HepG2 (cell line): ENCODE results near the gene MYBL2. TPM values are rescaled to one million over a fixed set of nuclear protein-coding genes. Genes with fewer than 3 reads are reported as not detected.

Experiments
- ASH2L ChIP-seq: fragments of 300-600, 200-600 bp; sonication (generic); IDR thresholded peaks from 2 replicates; pipeline ENCODE4 v1.7.0; 2017; ENCODE audit warnings: low read depth, mild to moderate bottlenecking, moderate library complexity, mixed read lengths, low read length; ENCODE audit not compliant: insufficient read length
- E2F1 ChIP-seq: sonication (generic); formaldehyde crosslinking; IDR thresholded peaks from 2 replicates; pipeline ENCODE4 v1.5.0; 2020; ENCODE audit warnings: missing genetic modification reagents
- FOXP1 ChIP-seq, 2 experiments: fragments of 450-650 bp in 1 of 2; IDR thresholded peaks; 2 replicates each; pipeline ENCODE4 v1.6.1; 2017 to 2018; ENCODE audit warnings: antibody characterized with exemption in 1 of 2
- KLF13 ChIP-seq: sonication (generic); formaldehyde crosslinking; IDR thresholded peaks from 2 replicates; pipeline ENCODE4 v1.4.0; 2020; ENCODE audit warnings: mild to moderate bottlenecking, missing genetic modification reagents
- MTERF4 ChIP-seq: sonication (generic); formaldehyde crosslinking; IDR thresholded peaks from 2 replicates; pipeline ENCODE4 v1.8.0; 2023; ENCODE audit warnings: mild to moderate bottlenecking, missing genetic modification reagents
- MTF1 ChIP-seq: sonication (generic); formaldehyde crosslinking; IDR thresholded peaks from 2 replicates; pipeline ENCODE4 v1.5.0; 2020; ENCODE audit warnings: missing genetic modification reagents
- MYNN ChIP-seq: sonication (generic); formaldehyde crosslinking; IDR thresholded peaks from 2 replicates; pipeline ENCODE4 v1.4.0; 2020; ENCODE audit warnings: mild to moderate bottlenecking, low read depth, missing genetic modification reagents
- NR1H2 ChIP-seq: sonication (generic); formaldehyde crosslinking; IDR thresholded peaks from 2 replicates; pipeline ENCODE4 v1.8.1; 2022; ENCODE audit warnings: low read depth, missing genetic modification reagents, borderline replicate concordance
- NRL ChIP-seq: sonication (generic); formaldehyde crosslinking; IDR thresholded peaks from 2 replicates; pipeline ENCODE4 v1.5.0; 2020; ENCODE audit warnings: missing genetic modification reagents, mild to moderate bottlenecking, moderate library complexity, borderline replicate concordance
- PBX3 ChIP-seq: sonication (generic); formaldehyde crosslinking; IDR thresholded peaks from 2 replicates; pipeline ENCODE4 v1.8.1; 2023; ENCODE audit warnings: missing genetic modification reagents, inconsistent platforms, borderline replicate concordance
- SIX4 ChIP-seq: sonication (generic); formaldehyde crosslinking; IDR thresholded peaks from 2 replicates; pipeline ENCODE4 v1.4.0; 2020; ENCODE audit warnings: missing genetic modification reagents
- ZBTB49 ChIP-seq: sonication (generic); formaldehyde crosslinking; IDR thresholded peaks from 2 replicates; pipeline ENCODE4 v1.4.0; 2020; ENCODE audit warnings: missing genetic modification reagents, borderline replicate concordance
- ZFAT ChIP-seq: sonication (generic); formaldehyde crosslinking; conservative IDR thresholded peaks from 2 replicates; pipeline ENCODE4 v1.8.1; 2023; ENCODE audit warnings: missing genetic modification reagents, inconsistent platforms
- ZNF12 ChIP-seq: sonication (generic); formaldehyde crosslinking; IDR thresholded peaks from 2 replicates; pipeline ENCODE4 v1.5.0; 2020; ENCODE audit warnings: missing genetic modification reagents
- ZNF20 ChIP-seq: sonication (generic); formaldehyde crosslinking; IDR thresholded peaks from 2 replicates; pipeline ENCODE4 v1.4.0; 2020; ENCODE audit warnings: mild to moderate bottlenecking, moderate library complexity, missing genetic modification reagents
- ZNF44 ChIP-seq: sonication (generic); formaldehyde crosslinking; IDR thresholded peaks from 2 replicates; pipeline ENCODE4 v1.5.1; 2020; ENCODE audit warnings: mild to moderate bottlenecking, missing genetic modification reagents
- ZNF512B ChIP-seq: sonication (generic); formaldehyde crosslinking; IDR thresholded peaks from 2 replicates; pipeline ENCODE4 v1.5.1; 2020; ENCODE audit warnings: missing genetic modification reagents, mild to moderate bottlenecking, borderline replicate concordance
- ZNF747 ChIP-seq: sonication (generic); formaldehyde crosslinking; IDR thresholded peaks from 2 replicates; pipeline ENCODE4 v1.8.1; 2023; ENCODE audit warnings: missing genetic modification reagents, mild to moderate bottlenecking, borderline replicate concordance
- polyA plus RNA-seq, 8 experiments: library from polyadenylated mRNA; depleted of rRNA in 3 of 8; stranded (reverse) in 7 of 8; unstranded in 1 of 8; fragments of >200 nt; fragmentation: Illumina TruSeq in 4 of 8; extraction: Trizol in 4 of 8; gene quantifications; 2 replicates each; pipeline versions ENCODE4 v1.2.1 to v1.2.3, GENCODE V29; 2011 to 2016; ENCODE audit warnings: low read depth in 4 of 8, missing spikeins in 1 of 8, mixed read lengths in 1 of 8; ENCODE audit not compliant: insufficient read depth in 1 of 8
- total RNA-seq, 5 experiments: library from RNA; depleted of rRNA; stranded (reverse); fragments of >200 nt; fragmentation: Illumina TruSeq; extraction: Trizol; gene quantifications; 2 replicates each; pipeline ENCODE4 v1.2.3, GENCODE V29; 2016; ENCODE audit warnings: low read depth in 1 of 5

MYBL2 gene
- total and polyA plus RNA-seq, 2 of the 13 experiments (the other 11 are each of a cell fraction or from before 2014, with no cell fraction given), result 11.9 to 66.2 TPM

- peak; percentile 83 for TF ChIP-seq MTERF4
- TF ChIP-seq E2F1, result peak; percentile 92
- no peak for TF ChIP-seq MTF1 (CRISPR knock-in tag)
- TF ChIP-seq NR1H2 (CRISPR knock-in tag), result no peak
- TF ChIP-seq ZBTB49 (CRISPR knock-in tag), result no peak
- TF ChIP-seq ZNF12 (CRISPR knock-in tag), result 0 out of 2 replicates have a peak, but pooled peaks have one; percentile 10
- no peak for TF ChIP-seq ZNF747 (CRISPR knock-in tag)
- no peak for TF ChIP-seq ZNF20 (CRISPR knock-in tag)
- no peak for TF ChIP-seq PBX3
- TF ChIP-seq ZNF44 (CRISPR knock-in tag), result no peak
- no peak; the same call in 1 of the 2 replicates for TF ChIP-seq KLF13 (CRISPR knock-in tag)
- no peak for TF ChIP-seq ZFAT (CRISPR knock-in tag)
- no peak for TF ChIP-seq ZNF512B (CRISPR knock-in tag)
- no peak for TF ChIP-seq ASH2L
- TF ChIP-seq MYNN (CRISPR knock-in tag), result 0 out of 2 replicates have a peak, but pooled peaks have one; percentile 55
- no peak for TF ChIP-seq FOXP1 (IDR thresholded peaks at IDR 0.05)
- no peak for TF ChIP-seq FOXP1 (CRISPR knock-in tag; IDR thresholded peaks at IDR 0.05)
- TF ChIP-seq NRL (CRISPR knock-in tag), result peak; percentile 90
- TF ChIP-seq SIX4 (CRISPR knock-in tag), result no peak
These were observed at the start of gene MYBL2 (continued) for GRCh38 chr20:43666376-43667328.
